Activated T-helper 17 cell treated with anti-CD3 and anti-CD28 coated beads, Interleukin-2, amount 50 U/mL, for 72 hours (primary cell): Measurements from ENCODE around the gene AMN. TPM values are rescaled to one million over a fixed set of nuclear protein-coding genes. Genes with fewer than 3 reads are reported as not detected.
A peak's percentile ranks its signal among the peaks of the same experiment; 100 is the strongest.

Source experiments
- ATAC-seq: fragments of 150-1000 bp; cut with Tn5 transposase; replicated peaks from 2 replicates; pipeline ENCODE4 v1.10.0; 2021; ENCODE audit warnings: mild to moderate bottlenecking, moderate library complexity
- H3K27ac Mint-ChIP-seq: one replicate; pipeline ENCODE4 v1.8.0; 2022; ENCODE audit warnings: mixed read lengths
- H3K27me3 Mint-ChIP-seq: one replicate; pipeline ENCODE4 v1.8.0; 2022; ENCODE audit warnings: mixed read lengths
- H3K36me3 Mint-ChIP-seq: one replicate; pipeline ENCODE4 v1.8.0; 2022; ENCODE audit warnings: low read depth, mild to moderate bottlenecking, mixed read lengths
- H3K4me1 Mint-ChIP-seq: one replicate; pipeline ENCODE4 v1.8.0; 2022; ENCODE audit warnings: mixed read lengths
- H3K4me3 Mint-ChIP-seq: one replicate; pipeline ENCODE4 v1.8.0; 2022; ENCODE audit warnings: mild to moderate bottlenecking, mixed read lengths
- H3K9me3 Mint-ChIP-seq: one replicate; pipeline ENCODE4 v1.8.0; 2022; ENCODE audit warnings: mixed read lengths
- total RNA-seq, 2 donors: library from RNA; stranded (reverse); gene quantifications; one replicate each; pipeline ENCODE4 v1.2.3, GENCODE V29; 2022

AMN gene
- total RNA-seq, 2 donors from 2014 or later, result 2.1 to 2.3 TPM

DNA sequence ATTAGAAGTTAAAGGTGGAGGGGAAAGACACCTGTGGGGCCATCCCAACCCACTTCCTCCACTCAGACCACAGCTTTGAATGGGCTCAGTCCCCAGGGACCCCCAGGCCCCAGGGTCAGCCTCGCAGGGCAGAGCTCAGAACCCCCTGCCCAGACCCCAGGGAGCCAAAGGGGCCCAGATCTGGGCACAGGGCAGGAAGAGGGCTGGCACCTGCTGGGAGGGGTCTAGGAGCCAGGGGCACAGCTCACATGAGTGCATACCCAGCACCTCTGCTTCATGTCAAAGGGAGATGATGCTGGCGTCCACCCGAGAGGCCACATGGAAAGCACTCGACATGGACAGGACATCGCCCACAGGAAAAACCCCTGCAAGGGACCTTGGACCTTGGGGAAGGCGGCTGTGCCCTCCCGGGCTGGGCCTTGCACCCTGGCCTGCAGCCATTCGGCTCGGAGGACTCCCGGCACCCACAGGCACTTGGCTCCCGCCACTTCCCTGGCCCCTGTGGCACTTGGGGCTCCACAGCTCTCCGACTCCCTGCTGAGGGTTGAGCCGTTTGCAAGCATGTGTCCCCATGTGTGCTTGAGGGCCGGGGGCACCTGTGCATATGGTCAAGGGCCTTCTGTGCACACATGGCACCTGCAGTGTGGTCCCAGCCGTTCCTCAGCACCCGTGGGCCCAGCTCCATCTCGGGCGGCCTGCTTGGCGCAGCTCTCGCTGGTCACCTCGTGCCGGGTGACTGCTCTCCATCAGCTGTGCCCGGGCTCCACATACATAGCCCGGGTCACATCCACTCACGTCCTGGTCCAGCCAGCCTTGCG is 7.8 kb upstream of the AMN start:
- Mint-ChIP-seq H3K4me3 (no peak overlapping the region), H3K27ac (peak overlapping the region; percentile 61), H3K27me3 (no peaks in the 10 kb centered on the region), H3K9me3 (no peaks in the 10 kb centered on the region), H3K4me1 (no peaks in the 10 kb centered on the region), H3K36me3 (peaks cover 38% of the 10 kb centered on the region)
- no peak for ATAC-seq

DNA sequence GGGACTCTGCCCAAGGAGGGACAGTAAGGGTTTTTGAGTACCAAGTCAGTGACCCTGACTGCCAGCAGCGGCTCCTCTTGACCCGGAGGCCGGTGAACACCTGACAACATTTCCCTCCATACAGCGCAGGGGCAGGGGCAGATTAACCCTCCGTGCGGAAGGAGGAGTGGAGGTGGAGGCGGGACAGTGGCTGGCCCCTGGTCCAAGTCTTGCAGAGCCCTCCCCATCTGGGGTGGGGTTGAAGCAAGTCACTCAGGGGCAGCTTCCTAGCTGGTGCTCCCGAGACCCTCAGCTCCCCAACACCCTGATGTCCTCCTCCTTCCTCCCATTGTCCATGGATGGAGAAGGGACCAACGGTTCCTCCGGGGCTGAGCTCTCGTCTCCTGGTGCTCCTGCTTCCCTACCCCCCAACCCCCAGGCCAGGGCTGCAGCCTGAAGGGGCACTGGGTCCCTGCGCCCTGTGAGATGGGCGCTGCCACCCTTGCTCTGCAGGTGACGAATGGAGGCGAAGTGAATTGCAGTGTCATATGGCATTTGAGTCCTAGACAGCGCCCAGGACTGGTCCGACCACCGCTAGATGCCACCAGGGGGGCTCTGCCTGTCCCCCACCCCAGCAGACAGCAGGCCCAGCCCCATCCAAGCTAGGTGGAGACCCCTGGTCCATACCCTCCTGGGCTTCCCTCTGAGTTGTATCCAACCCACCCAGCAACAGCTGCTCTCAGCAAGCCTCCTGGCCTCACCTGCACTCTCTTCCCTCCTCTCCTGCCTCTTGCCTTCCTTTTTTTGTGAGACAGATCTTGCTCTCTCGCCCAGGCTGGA is 7.0 kb upstream of the AMN start:
- Mint-ChIP-seq H3K9me3 (no peaks in the 10 kb centered on the region), H3K27me3 (no peaks in the 10 kb centered on the region), H3K27ac (peak overlapping the region; percentile 70), H3K36me3 (peaks cover 30% of the 10 kb centered on the region), H3K4me1 (no peaks in the 10 kb centered on the region), H3K4me3 (no peak overlapping the region)
- no peak for ATAC-seq

DNA sequence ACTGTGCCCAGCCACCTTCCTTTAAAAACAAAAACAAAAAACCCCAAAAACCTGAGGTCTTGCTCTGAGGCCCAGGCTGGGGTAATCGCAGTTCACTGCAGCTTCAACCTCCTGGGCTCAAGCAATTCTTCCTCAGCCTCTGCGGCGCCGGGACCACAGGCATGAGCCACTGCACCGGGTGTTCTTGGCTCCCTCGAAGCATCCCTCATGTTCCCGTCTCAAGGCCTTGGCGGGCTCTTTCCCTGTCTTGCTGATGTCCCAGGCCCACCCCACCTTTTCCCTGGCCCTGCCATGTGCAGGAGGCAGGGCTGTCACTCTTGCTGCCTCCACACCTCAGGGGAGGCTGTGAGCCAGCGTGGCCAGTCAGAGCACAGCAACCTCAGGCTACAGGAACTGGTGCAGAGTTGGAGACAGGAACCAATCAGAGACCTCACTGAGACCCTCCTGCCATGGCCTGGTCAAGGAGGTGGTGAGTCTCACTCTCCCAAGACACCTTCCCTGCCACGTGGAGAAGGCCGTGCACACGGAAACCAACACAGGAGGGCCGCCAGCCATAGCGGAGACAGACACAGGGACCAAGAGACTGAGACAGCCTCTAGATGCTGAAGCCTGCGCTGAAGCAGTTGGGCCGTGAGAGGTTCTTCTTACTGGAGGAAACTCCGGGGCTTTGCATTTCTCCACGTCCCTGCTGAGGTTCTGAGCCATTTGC is 6.0 kb upstream of the AMN start:
- H3K27me3 Mint-ChIP-seq, result no peaks in the 10 kb centered on the region
- no peaks in the 10 kb centered on the region for H3K9me3 Mint-ChIP-seq
- H3K4me3 Mint-ChIP-seq, result no peak overlapping the region
- peaks cover 20% of the 10 kb centered on the region for H3K36me3 Mint-ChIP-seq
- peak overlapping the region; percentile 70 for H3K27ac Mint-ChIP-seq
- ATAC-seq, result no peak
- H3K4me1 Mint-ChIP-seq, result no peaks in the 10 kb centered on the region

DNA sequence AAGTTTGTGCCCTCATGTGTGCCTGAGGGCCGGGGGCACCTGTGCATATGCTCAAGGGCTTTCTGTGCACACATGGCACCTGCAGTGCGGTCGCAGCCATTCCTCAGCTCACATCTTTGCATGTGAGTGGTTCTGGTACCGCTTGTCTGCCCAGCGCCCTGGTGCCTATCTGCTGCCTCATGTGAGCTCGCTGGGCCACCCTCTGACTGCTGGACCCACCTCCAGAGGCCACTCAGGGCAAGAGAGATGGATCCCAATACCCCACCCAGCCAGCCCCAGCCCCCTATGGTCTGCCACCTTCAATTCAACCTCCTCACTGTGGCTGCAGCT is 5.4 kb upstream of the AMN start:
- peak; percentile 2 for ATAC-seq
- Mint-ChIP-seq H3K4me3 (no peak overlapping the region), H3K27ac (peak overlapping the region; percentile 19), H3K4me1 (no peaks in the 10 kb centered on the region), H3K9me3 (no peaks in the 10 kb centered on the region), H3K36me3 (peaks cover 14% of the 10 kb centered on the region), H3K27me3 (no peaks in the 10 kb centered on the region)

DNA sequence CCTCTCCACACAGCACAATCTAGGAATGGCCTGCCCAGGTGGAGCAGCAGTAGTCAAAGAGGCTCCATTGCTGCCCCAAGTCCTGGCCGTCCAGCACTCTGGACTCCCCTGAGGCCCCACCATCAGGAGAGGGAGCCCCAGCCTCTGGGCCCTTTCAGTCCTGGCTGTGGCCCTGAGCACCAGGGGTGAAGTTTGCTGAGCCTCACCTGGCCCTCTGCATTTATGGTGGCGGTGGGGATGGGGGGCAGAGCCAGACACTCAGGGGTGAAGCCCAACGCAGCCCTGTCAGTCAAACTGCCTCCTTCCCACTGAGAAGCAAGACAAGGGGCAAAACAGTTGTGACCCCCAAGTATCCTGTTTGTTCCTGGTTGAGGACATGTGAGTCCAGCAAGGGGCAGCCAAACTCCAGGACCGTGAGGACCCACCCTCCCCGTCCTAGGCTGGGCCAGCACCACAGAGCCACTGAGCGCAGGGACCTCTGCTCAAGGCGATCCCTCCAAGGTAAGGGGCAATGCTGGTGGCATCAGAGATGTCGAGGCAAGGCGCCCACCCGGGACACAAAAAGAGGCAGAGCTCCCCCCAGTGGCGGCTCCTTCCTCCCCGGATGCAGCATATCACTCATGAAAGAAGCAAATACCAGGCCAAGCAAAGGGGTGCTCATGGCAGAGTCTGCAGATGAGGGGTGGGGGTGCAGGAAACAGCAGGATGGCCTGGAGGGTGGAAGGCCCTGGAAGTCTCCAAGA is 4.8 kb upstream of the AMN start:
- Mint-ChIP-seq H3K4me1 (no peaks in the 10 kb centered on the region), H3K27me3 (no peaks in the 10 kb centered on the region), H3K27ac (peak overlapping the region; percentile 19), H3K4me3 (no peak overlapping the region), H3K9me3 (no peaks in the 10 kb centered on the region), H3K36me3 (peaks cover 8% of the 10 kb centered on the region)
- peak; percentile 37 for ATAC-seq

DNA sequence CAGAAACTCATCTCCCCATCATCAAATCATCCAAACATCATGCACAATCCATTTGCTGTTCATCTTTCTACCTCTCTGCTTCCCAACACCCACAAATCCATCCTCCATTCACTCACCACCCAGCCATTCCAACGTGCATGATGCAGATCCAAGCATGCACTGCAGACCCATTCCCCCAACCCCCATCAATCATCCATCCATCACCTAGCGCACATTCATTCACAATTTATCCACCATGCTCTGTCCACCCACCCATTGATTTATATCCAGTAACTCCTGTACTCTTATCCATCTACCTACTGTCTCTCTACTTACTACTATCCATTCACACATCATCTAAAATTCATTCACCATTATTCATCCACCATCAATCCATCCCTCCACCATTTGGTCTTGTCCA is 4.0 kb upstream of the AMN start:
- H3K4me1 Mint-ChIP-seq, result no peaks in the 10 kb centered on the region

DNA sequence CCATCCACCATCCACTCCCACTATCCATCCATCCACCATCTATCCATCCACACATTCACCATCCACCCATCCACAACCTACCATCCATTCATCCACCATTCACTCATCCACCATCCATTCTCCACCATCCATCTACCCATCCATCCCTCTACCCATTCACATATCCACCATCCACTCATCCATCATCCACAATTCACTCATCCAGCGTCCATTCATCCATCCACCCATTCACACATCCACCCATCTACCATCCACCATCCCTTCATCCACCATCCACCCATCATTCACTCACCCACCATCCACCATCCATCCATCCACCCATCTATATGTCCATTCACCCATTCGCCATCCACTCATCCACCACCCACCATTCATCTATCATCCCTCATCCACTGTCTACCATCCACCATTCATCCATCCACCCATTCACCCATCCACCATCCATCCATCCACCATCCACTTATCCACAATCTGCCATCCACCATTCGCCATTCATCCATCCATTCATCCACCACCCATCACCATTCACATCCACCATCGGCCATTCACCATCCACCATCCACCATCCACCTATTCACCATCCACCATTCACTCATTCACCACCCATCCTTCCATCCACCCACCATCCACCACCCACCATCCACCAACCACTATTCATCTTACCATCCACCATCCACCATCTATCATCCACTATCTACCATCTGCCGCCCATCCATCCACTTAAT is 2.0 kb upstream of the AMN start:
- Mint-ChIP-seq H3K36me3 (no peaks in the 10 kb centered on the region), H3K9me3 (no peaks in the 10 kb centered on the region), H3K27me3 (no peaks in the 10 kb centered on the region), H3K4me3 (no peak overlapping the region), H3K27ac (no peak overlapping the region), H3K4me1 (no peaks in the 10 kb centered on the region)
- no peak for ATAC-seq

More for the DNA sequence above, 4.0 kb upstream of the AMN start:
- ATAC-seq, result no peak
- Mint-ChIP-seq H3K36me3 (peaks cover 8% of the 10 kb centered on the region), H3K4me3 (no peak overlapping the region), H3K27me3 (no peaks in the 10 kb centered on the region), H3K9me3 (no peaks in the 10 kb centered on the region), H3K27ac (no peak overlapping the region)

DNA sequence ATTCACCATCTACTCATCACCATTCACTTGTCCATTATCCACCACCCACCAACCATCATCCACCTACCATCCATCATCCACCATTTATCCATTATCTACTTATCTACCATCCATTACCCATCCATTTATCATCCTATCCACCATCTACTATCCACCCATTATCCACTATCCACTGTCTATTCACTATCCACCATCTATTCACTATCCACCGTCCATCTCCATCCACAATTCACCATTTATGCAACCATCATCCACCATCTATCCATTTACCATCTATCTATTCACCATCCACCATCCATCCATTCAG is 1.5 kb upstream of the AMN start:
- no peak for ATAC-seq
- Mint-ChIP-seq H3K9me3 (no peaks in the 10 kb centered on the region), H3K27ac (no peak overlapping the region), H3K27me3 (peaks cover 2% of the 10 kb centered on the region), H3K4me1 (no peaks in the 10 kb centered on the region), H3K36me3 (no peaks in the 10 kb centered on the region), H3K4me3 (no peak overlapping the region)

DNA sequence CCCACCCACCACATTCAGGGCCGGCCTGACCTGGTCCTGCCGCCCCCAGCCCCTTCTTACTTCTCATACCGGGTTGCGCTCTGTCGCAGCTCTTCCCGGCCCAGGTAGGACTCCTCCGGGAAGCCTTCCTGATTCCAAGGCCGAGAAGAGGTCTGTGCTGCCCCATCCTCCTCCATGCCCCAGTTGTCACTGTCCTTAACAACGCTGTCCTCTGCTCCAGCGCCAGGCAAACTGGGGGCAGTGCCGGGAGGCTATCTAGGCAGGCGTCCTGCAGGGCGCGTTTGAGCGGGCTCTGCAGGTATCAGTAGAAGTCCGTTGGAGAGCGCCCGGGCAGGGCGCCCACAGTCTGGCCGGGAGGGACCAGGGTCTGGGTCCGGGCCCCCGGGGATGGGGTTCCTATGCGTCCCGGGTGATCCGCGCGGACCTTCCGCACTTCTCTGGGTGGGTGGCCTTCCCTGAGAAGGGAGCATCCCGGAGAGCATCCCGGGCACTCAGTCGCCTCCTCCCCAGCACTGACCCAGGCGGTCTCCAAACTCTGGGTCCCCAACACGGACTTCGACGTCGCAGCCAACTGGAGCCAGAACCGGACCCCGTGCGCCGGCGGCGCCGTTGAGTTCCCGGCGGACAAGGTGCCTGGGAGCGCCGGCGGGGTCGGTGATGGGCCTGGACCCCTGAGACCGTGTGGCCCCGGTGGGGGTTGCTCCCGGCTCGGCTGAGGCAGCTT is 900 bp downstream of the AMN start:
- peaks cover 8% of the 10 kb centered on the region for H3K27me3 Mint-ChIP-seq
- peak; percentile 34 for ATAC-seq
- peak overlapping the region; percentile 48 for H3K4me3 Mint-ChIP-seq
- H3K9me3 Mint-ChIP-seq, result no peaks in the 10 kb centered on the region
- no peaks in the 10 kb centered on the region for H3K4me1 Mint-ChIP-seq
- no peak overlapping the region for H3K27ac Mint-ChIP-seq
- no peaks in the 10 kb centered on the region for H3K36me3 Mint-ChIP-seq

DNA sequence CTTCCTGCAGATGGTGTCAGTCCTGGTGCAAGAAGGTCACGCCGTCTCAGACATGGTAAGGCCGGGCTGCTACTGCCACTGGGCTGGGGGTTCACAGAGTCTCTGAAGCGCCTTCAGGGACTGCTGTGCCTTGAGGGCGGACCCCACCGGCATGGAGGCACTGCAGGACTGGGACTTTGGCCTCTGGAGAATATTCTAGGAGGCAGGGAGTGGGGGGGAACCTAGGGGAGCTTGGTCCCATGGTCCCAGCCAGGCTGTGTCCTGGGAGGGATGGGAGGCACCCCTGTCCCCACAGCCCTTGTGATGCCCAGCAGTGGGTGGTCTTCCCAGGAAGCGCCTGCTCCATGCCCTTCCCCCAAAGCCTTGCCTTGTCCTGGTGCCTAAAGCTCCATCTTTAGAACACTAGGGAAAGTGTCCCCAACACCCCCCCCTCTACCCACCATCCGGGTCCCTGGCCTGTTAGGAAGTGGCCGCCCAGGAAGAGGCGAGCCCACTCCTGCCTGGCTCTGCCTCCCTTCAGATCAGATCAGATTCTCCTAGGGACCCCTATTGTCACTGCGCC is 1.5 kb downstream of the AMN start:
- H3K36me3 Mint-ChIP-seq, result no peaks in the 10 kb centered on the region
- no peaks in the 10 kb centered on the region for H3K9me3 Mint-ChIP-seq
- H3K4me1 Mint-ChIP-seq, result no peaks in the 10 kb centered on the region
- no peak for ATAC-seq
- peaks cover 8% of the 10 kb centered on the region for H3K27me3 Mint-ChIP-seq
- no peak overlapping the region for H3K27ac Mint-ChIP-seq
- H3K4me3 Mint-ChIP-seq, result no peak overlapping the region

DNA sequence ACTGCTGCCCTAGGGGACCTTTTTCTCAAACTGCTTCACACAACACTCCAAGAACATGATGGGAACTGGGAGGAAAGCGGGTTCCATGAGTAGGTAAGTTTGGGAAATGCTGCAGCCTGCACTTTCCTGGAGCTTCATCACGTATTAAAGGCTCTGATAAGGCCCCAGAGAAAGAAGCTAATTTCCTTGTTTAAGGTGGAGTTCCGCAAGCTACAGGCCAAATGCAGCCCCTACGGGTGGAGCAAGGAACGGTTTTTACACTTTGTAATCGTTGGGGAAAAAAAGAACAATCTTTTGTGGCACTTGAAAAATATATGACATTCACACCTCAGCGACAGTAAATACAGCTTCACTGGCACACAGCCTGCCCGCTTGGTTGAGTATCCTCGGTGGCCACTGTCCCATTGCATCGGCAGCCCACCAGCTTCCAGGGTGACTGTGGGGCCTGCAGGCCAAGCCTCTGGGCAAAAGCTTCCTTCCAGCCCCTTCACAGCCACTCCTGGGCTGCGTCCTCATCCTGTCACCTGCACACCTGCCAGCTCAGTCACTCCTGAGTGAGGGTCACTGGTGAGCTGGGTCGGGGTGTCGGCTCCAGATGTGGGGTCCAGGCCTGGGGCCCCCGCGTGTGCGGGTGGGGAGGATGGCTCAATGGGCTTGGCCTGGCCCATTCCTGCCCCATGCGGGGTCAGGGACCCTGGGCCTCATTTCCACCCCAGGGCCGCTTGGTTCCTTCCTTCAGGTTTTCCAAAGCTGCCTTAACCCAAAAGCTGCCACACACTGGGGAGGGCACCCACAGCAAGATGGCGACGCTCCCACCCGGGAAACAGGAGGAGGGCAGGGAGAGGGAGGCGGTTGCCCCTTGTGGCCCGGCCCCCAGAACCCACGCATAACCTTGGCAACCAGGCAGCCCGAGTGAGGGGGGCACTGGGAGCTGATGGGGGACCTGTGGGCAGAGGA is 2.4 kb downstream of the AMN start:
- Mint-ChIP-seq H3K4me3 (no peak overlapping the region), H3K27ac (no peak overlapping the region), H3K4me1 (no peaks in the 10 kb centered on the region), H3K36me3 (no peaks in the 10 kb centered on the region), H3K27me3 (peaks cover 8% of the 10 kb centered on the region), H3K9me3 (no peaks in the 10 kb centered on the region)
- ATAC-seq, result no peak

DNA sequence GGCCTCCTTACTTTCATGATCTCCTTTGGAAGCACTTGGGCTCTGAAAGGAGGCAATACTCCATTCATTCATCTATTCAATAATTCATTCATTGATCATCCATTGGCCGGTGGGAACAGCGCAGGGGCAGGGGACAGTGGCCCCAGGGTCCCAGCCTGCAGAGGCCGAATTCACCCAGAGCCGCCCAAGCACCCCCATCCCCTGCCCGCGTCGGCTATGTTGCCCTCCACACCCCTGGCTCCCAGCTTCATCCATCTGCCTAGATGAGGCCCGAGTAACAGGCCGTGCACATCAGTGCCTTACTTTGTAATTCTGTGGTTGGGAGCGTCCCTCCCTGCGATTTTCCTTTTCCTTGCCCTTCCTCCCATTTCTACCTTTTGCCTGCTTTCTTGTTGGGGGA is 3.2 kb downstream of the AMN start:
- no peak overlapping the region for H3K27ac Mint-ChIP-seq
- H3K4me1 Mint-ChIP-seq, result no peaks in the 10 kb centered on the region
- no peak overlapping the region for H3K4me3 Mint-ChIP-seq
- no peak for ATAC-seq
- H3K36me3 Mint-ChIP-seq, result no peaks in the 10 kb centered on the region
- H3K27me3 Mint-ChIP-seq, result peaks cover 8% of the 10 kb centered on the region
- no peaks in the 10 kb centered on the region for H3K9me3 Mint-ChIP-seq
